ENCODE measurements around the gene CPSF3. TPM values are rescaled to one million over a fixed set of nuclear protein-coding genes. Genes with fewer than 3 reads are reported as not detected.

The CPSF3 gene
- total RNA-seq, 6 experiments from 2014 or later: 40.6 to 49.8 (median 44.5) TPM

DNA sequence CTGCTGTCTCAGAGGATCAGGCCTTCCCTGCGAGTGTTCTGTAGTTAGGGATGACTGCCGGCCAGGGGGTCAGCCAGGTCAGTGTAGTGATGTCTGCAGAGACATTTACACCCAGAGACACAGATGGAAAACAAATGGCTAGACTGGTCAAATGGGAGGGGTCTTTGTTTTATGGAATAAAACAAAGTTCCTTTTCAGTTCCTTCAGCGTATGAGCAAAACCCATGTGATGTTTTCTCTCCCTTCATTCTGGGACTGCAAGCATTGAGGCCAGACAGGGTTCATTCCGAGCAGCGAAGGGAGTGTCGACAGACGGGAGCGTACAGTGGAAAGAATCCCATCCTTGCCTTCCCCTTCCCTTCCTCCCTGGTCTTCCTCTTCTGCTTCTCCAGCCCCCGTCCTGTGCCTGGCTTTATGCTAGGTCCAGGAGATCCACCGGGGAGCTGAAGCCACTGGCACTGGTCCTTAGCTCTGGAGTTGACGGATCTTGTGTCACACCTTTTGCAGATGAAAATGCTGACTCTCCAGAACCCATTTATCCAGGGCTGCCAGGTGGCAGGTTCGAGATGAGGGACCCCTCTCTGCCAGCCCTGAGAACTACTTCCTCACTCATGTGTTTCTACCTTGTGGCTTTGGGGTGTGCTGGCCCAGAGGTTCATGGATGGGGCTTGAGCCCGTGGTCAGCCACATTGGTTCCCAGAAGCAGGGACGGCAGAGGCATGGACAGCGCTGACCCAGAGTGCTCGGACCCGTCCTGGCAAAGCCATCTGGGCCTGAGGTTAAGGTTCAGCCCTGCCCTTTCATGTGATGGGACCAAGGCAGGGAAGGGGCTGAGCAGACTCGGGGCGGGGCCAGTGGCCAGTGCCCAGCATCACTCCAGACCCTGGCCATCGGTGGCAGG is 24.3 kb upstream of the CPSF3 start:
- no peak for DNase-seq
- no peaks in the 10 kb centered on the region for H3K9me3 Mint-ChIP-seq
- H3K4me1 Mint-ChIP-seq (ENCODE audit: low read depth): peaks cover 16% of the 10 kb centered on the region
- peak overlapping the region; percentile 21; the same call in 1 of the 2 replicates for H3K27ac Mint-ChIP-seq
- TF ChIP-seq, protein P1, sequence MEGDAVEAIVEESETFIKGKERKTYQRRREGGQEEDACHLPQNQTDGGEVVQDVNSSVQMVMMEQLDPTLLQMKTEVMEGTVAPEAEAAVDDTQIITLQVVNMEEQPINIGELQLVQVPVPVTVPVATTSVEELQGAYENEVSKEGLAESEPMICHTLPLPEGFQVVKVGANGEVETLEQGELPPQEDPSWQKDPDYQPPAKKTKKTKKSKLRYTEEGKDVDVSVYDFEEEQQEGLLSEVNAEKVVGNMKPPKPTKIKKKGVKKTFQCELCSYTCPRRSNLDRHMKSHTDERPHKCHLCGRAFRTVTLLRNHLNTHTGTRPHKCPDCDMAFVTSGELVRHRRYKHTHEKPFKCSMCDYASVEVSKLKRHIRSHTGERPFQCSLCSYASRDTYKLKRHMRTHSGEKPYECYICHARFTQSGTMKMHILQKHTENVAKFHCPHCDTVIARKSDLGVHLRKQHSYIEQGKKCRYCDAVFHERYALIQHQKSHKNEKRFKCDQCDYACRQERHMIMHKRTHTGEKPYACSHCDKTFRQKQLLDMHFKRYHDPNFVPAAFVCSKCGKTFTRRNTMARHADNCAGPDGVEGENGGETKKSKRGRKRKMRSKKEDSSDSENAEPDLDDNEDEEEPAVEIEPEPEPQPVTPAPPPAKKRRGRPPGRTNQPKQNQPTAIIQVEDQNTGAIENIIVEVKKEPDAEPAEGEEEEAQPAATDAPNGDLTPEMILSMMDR (IDR thresholded peaks at IDR 0.05): no peak
- peaks cover 1% of the 10 kb centered on the region; the same call in 1 of the 2 replicates for H3K27me3 Mint-ChIP-seq (ENCODE audit: insufficient read depth)
- no peak overlapping the region for H3K4me3 Mint-ChIP-seq
- peaks cover 21% of the 10 kb centered on the region; the same call in 1 of the 2 replicates for H3K36me3 Mint-ChIP-seq (ENCODE audit: low read depth)

DNA sequence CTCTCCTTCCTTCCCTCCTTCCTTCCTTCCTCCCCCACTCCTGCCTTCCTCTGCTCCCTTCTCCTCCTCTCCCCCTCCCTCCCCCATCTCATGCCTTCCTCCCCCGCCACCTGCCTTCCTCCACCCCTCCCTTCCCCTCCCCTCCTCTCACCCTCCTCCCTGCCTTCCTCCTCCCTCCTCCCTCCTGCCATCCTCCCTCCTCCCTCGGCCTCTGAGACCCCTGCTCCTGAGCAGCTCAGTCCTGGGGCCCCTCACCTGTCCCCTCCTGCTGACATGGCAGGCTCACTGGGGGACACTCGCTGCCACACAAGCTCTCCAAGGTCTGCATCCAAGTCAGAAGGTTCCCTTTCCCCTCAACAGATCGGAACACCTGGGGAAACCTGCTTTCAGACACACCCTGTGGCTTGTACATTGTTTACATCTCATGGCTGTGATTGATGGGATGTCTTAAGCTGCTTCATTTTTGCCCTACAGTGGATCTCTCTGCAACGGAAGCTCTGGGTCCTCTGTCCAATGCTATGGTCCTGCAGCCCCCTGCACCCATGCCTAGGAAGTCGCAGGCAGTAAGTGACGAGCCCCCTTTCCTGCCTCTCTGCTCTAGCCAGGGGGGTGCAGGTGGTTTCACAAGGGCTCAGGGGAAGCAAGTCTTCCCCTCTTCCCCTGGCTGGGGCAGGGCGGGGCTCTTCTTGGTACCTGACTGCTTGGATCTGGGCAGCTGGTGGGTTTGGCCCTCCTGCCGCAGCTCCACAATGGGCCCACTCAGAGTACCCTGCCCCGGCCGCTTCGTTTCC is 23.0 kb upstream of the CPSF3 start:
- H3K9me3 Mint-ChIP-seq: no peaks in the 10 kb centered on the region
- no peak for DNase-seq
- H3K27ac Mint-ChIP-seq: no peak overlapping the region
- H3K36me3 Mint-ChIP-seq (ENCODE audit: low read depth): peaks cover 17% of the 10 kb centered on the region; the same call in 1 of the 2 replicates
- no peak overlapping the region for H3K4me3 Mint-ChIP-seq
- peaks cover 1% of the 10 kb centered on the region; the same call in 1 of the 2 replicates for H3K27me3 Mint-ChIP-seq (ENCODE audit: insufficient read depth)
- H3K4me1 Mint-ChIP-seq (ENCODE audit: low read depth): peaks cover 27% of the 10 kb centered on the region
- TF ChIP-seq, protein P1 (IDR thresholded peaks at IDR 0.05): no peak

DNA sequence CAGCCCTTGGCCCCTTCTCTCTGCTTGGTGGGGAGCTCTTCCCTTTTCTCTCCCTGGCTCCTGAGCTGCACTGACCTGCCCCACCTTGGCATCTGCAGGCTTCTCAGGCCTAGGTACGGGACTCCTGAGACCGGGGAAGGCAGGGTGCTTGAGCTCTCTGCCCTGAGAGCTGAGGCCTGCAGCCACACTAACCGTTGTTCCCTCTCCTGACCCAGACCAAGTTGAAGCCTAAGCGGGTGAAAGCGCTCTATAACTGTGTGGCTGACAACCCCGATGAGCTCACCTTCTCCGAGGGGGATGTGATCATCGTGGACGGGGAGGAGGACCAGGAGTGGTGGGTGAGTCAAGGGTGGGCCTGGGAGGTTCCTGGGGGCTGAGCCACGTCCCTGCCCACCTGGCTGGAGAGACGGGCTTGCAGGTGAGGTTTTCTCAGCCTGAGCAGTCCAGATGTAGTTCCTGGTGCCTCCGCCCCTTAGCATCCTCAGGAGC is 22.4 kb upstream of the CPSF3 start:
- TF ChIP-seq, protein P1 (IDR thresholded peaks at IDR 0.05): no peak
- Mint-ChIP-seq H3K4me1 (ENCODE audit: low read depth) (peaks cover 32% of the 10 kb centered on the region), H3K36me3 (ENCODE audit: low read depth) (peaks cover 17% of the 10 kb centered on the region; the same call in 1 of the 2 replicates), H3K27ac (no peak overlapping the region), H3K27me3 (ENCODE audit: insufficient read depth) (peaks cover 1% of the 10 kb centered on the region; the same call in 1 of the 2 replicates), H3K4me3 (no peak overlapping the region), H3K9me3 (no peaks in the 10 kb centered on the region)
- no peak for DNase-seq

DNA sequence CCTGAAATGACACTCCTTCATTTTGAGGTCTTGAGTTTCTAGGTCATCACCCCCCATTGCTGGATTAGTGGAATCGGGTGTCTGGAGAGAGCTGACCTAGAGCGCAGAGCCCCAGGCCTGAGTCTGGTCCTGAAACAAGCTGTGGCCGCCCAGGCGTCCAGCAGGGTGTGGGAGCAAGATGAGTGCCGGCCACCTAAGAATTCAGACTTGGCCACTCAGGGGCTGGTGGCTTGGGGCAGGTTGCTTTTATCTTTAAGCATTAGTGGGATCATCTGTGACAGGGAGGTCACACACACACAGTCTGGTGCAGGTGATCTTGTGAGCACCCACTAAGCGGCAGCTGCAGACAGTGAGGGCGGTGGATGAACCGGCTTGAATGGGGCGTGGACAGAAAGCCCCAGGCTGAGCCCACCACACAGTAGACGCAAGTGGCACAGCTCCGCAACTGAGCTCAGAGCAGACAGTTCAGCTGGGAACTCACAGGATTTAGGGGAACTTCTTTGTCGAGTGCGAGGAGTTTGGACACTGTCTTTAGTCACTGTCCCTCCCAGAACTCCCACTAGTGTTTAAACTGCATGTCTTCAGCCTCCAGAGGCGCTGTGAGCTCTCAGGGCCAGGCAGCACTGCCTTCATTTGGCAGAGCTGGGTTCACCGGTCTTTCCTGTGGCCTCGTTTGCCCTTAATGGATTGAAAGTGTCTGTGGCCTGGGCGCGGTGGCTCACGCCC is 21.6 kb upstream of the CPSF3 start:
- Mint-ChIP-seq H3K4me3 (no peak overlapping the region), H3K9me3 (no peaks in the 10 kb centered on the region), H3K36me3 (ENCODE audit: low read depth) (peaks cover 21% of the 10 kb centered on the region), H3K27ac (no peak overlapping the region), H3K4me1 (ENCODE audit: low read depth) (peaks cover 36% of the 10 kb centered on the region), H3K27me3 (ENCODE audit: insufficient read depth) (peaks cover 2% of the 10 kb centered on the region; the same call in 1 of the 2 replicates)
- TF ChIP-seq, protein P1 (IDR thresholded peaks at IDR 0.05): no peak
- DNase-seq: no peak

DNA sequence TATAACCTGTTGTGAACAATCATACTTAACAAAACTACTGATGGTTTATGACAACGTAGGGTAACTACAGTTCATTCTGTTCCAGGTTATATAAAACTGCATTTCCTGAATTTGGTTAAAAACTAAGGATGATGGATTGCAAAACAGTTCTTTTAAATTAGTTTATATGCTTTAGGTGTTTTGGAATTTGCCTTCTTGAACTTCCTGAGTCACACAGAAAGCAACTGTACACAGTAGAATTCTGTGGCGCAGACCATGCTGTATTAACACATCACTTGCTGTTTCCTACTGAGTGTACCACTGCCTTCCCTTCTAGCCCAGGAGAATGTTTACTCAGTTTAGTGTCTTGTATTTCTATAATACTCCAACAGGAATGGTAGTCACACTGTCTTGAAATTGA is 19.5 kb upstream of the CPSF3 start:
- Mint-ChIP-seq H3K9me3 (no peaks in the 10 kb centered on the region), H3K4me3 (no peak overlapping the region), H3K27me3 (ENCODE audit: insufficient read depth) (peaks cover 3% of the 10 kb centered on the region; the same call in 1 of the 2 replicates), H3K36me3 (ENCODE audit: low read depth) (peaks cover 32% of the 10 kb centered on the region), H3K4me1 (ENCODE audit: low read depth) (peaks cover 51% of the 10 kb centered on the region), H3K27ac (peak overlapping the region; percentile 24; the same call in 1 of the 2 replicates)
- DNase-seq: peak; percentile 46
- TF ChIP-seq, protein P1 (IDR thresholded peaks at IDR 0.05): no peak
